NCI-H187 treated with DMSO at 0.1 percent for 48 hours (cell line): ENCODE results near the gene C1orf167.

Experiments used
- DNase-seq: peaks from one replicate; lab custom pipeline; 2025; lab: John Stamatoyannopoulos, UW

The C1orf167 gene

DNA sequence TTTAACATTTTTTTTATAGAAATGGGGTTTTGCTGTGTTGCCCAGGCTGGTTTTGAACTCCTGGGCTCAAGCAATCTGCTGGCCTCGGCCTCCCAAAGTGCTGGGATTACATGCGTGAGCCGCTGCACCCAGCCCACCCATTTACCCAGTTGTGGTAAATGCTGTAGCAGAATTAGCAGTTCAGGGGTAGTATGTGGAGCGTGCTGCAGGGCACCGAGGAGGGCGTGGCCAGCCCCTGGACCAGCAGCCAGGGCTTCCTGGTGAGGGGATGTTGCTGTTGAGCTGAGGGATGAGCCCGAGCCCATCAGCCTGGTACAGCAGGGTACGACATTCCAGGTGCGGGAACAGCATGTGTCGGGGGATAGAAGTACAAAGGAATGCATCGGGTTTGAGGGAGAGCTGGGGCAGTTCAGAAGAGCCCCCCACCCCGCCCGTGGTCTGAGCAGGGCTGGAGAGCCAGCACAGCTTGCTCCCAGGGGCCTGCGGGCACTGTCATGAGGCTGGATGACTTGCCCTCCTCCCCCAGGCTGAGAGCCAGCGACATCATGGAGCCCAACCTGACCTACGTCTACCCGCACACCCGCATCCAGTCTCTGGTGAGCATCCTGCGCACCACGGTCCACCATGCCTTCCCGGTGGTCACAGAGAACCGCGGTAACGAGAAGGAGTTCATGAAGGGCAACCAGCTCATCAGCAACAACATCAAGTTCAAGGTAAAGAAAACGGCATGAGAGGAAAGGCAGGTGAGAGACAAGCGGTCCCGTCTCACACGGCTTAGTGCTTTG, 73.6 kb downstream of the C1orf167 start:
- no peak for DNase-seq

DNA sequence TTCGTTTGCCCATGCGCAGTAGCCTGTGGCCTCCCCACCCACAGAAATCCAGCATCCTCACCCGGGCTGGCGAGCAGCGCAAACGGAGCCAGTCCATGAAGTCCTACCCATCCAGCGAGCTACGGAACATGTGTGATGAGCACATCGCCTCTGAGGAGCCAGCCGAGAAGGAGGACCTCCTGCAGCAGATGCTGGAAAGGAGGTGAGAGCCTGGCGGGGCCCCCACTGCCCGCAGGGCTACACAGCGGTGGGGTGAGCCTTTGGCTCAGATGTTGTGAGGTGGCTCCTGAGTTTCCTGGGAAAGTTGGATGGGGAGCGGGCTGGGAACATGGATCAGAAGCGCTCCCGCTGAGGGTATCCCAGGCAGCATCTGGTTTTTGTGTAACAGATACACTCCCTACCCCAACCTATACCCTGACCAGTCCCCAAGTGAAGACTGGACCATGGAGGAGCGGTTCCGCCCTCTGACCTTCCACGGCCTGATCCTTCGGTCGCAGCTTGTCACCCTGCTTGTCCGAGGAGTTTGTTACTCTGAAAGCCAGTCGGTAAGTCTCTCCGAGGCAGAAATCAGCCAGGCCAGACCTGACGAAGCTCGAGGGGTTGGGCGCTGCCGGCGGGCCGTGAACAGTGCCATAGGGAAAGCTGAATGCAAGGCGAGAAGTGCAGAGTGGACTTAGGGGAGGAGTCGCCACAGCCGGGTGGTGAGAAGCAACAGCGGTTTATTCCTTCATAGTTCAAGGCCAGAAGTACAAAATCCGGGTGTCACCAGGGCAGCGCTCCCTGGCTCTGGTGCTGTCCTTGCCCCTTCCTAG, 75.2 kb downstream of the C1orf167 start:
- no peak for DNase-seq

DNA sequence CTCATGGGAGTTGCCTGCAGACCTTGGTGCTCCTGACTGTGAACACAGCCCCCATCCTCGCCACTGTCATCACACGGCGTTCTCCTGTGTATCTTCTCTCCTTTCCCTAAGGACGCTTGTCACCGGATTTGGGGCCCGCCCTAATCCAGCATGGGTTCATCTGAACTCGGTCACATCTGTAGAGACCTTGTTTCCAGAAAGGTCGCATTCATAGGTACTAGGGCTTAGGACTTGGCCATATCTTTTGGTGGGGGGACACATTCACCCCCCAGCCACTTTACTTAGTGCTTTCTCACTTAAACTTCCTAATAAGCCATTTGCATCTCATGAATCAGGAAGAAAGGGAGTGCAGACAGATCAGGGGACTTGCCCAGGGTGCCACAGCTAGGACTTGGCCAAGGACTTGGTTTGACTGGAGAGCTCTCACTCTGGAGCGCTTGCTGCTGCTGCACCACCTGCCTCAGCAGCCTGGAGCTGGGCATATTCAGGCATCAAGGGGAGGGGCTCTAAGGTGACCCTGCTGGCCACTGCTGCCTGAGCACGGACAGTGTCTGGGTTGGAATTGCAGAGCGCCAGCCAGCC, 75.9 kb downstream of the C1orf167 start:
- DNase-seq: no peak

DNA sequence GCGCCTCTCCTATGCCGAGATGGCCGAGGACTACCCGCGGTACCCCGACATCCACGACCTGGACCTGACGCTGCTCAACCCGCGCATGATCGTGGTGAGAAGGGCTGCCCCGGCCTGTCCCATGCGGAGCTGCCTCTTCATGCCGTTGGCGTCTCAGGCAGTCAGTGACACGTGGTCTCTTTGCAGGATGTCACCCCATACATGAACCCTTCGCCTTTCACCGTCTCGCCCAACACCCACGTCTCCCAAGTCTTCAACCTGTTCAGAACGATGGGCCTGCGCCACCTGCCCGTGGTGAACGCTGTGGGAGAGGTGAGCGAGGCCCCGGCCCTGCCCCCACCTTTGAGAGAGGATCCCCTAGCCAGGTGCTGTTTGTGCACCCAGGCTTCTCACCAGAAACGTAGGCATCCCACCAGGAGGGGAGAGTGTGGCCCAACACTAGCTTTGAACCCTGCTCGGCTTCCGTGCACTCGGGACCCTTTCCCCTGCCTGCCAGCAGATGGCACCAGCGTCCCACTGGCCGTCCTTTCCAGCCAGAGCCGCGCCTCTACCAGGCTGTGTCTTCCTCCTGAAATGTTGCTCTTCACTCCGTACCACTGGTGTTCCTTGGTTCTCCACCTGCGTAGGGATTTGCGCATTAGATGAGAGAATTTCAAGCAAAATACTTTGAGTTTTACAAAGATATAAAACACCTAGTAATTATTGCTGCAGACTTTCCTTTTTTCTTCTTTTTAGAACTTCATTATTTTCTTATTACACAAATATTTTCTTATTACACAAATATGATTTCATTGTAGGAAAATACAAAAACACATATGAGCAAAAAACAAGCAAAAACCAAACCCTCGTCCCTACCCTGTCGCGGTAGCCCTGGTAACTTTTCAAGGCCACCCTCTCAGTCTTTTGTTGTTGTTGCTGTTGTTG, 76.6 kb downstream of the C1orf167 start:
- DNase-seq: peak; percentile 5
